GM18858 (cell line): Measurements from ENCODE around the gene RBBP8NL.

Experiments
- ATAC-seq: cut with Tn5 transposase; IDR thresholded peaks from one replicate; pipeline ENCODE4 v1.9.1; 2021; ENCODE audit not compliant: unreplicated experiment

The RBBP8NL gene

DNA sequence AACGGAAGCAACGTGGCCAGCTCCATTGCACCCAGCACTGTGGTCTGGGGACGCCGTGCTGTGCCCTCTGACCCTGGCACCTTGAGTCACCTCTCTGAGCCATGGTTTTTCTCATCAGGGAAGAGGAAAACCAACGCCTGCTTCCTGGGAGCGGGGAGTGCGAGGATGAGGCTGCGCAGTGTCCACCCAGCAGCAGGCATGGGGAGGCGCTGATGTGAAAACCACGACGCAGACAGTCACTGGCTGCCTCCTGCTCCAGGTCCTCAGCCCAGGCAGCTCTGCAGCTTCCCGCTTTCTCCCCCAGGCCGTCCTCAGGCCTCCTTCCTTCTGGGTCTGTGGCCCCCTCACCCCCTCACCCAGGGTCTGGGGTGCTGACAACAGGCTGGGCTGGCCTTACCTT lies 34.5 kb upstream of the RBBP8NL start:
- no peak for ATAC-seq

DNA sequence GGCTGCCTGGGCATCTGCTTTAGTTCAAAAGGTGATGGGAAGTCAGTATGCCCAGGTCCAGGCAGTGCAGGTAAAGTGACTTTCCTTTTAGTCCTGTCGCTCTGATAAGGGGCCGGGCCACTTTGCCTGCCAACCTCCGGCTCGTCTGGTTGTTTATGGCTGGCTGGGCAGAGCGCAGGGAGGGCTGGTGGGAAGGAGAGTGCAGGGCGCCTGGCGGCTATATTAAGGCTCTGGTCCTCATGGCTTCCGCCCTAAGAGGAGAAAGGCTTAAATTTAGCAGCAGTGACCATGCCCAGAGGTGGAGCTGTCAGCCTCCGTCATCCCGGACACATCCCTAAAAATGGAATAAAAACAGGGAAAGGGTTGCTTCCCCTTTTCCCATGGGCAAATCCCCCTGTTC lies 33.8 kb upstream of the RBBP8NL start:
- no peak for ATAC-seq

DNA sequence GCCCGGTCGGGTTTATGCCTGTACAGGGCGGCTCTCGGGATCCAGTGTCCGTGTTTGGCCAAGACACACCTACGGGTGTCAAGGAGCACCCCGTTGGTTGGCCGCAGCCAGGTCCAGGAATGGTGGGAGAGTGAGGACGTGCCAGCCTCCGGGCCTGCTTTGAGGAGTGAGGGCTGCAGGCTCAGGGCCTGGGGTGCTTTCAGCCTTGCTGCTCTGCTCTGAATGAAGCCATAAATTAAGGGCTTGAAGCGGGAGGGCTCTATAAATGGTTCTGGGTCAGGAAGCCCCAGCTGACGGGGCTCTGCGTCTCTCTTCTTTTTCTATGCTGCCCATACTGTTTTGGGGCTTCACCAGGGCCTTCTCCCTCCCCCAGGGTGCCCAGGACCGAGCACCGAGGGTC lies 33.3 kb upstream of the RBBP8NL start:
- ATAC-seq = no peak

DNA sequence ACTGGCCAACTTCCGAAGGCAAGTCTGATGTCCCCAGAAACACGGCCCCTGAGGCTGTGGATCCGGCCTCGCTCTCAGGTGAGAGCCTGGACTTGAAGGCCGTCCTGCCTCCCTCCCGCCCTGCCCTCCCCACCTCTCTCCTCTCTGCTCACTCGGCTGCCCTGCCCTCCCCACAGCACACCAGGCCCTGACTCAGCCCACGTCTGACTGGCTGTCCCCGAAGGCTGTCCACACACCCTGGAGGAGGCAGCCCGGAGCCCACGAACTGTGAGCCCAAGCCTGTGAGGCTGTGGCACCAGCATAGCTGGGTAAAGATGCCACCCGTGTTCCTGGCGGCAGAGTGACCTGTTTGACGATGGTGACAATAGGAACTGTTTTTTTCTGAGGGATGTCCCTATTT lies 32.1 kb upstream of the RBBP8NL start:
- no peak for ATAC-seq

DNA sequence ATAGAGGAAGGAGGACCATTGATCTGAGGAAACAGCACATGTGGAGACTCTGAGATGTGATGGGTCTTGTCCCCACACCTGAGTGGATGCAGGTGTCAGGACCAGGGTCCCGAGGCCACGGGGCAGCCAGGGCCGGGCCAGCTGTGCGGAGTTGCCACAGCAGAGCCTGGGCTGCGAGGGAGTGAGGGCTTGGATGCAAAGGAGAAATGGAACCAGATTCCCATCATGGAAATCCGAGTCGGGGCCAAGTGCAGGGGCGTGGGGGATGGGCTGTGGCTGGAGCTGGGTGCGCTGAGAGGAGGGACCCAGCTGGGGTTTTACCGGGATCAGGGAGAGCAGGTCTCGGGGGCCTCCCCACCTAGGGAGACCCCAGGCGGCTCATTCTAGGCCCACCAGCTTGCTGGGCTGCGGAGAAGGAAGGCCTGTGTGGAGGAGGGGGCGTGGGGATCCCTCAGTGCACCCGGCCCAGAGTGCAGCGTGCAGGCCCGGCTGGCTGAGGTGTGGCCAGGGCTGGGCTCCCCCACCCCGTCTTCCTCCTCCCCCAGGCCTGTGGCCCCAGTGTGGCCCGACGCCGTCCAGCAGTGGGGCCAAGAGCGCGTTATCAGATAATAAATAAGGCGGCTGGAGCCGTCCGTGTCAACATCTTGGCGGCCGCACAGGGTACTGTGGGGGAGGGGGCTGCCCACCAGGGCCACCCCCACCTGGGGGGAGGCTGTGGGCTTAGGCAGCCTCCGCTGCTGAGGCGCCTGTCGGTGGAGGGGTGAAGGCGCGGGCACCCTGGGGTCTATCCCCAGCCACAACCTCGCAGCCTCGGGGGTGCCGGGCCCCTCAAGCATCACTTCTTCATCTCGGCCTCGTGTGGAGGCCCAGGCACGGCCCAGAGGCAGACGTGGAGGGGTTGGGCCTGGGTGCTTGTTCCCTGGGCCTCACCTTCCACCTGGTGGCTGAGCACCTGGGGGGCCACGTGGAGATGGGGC lies 31.2 kb upstream of the RBBP8NL start:
- no peak for ATAC-seq

DNA sequence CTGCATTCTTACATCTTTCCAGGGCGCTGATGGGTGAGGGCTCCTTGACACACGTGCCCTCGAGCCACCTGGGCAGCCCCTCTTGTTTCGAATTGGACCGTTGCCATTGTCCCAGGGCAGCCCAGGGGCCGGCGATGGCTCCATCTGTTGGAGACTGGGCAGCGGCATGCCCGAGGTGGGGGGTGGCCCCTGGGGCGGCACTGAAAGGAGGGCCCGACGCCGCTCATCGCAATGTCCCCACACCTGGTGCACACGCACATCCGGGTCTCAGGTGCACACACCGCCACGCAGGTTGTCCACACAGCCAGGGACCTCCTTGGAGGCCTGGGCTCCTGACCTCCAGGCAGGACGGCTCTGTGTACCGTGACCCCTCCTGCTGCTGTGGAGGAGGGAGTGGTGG lies 30.5 kb upstream of the RBBP8NL start:
- ATAC-seq = no peak

DNA sequence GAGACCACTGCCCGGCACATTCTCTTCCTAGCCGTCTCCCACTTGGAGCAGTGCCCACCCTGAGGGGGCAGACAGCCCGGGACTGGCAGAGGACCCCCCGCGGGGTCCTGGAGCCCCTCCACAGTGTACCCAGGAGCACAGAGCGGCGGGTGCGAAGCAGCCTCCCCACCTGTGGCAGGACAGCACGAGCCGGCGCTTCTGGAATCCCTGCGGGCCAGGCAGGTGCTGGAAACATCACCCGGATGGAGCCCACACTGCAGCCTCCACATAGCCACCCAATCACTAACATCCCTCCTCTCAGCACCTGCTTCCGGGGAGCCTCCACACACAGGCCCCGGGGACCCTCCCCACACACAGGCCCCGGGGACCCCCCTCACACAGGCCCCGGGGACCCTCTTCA lies 29.8 kb upstream of the RBBP8NL start:
- no peak for ATAC-seq

DNA sequence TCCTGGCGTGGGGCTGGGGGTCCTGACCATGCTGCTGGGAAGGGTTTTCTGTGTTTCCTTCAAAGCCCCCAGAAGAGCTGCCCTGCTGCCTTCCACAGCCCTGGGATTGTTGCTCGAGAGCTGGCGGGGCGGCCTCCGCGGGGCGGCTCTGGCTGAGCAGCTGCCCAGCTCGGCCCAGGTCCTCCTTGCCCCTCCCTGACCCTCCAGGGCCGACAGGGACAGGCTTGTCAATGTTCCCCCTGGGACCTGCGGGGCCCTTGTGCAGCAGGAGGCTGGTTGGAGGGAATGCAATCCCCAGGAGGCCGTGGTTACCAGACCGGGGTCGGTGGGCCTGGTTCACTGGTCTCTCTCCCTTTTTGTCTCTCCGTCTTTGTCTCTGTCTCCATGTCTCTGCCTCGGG lies 28.6 kb upstream of the RBBP8NL start:
- no peak for ATAC-seq

DNA sequence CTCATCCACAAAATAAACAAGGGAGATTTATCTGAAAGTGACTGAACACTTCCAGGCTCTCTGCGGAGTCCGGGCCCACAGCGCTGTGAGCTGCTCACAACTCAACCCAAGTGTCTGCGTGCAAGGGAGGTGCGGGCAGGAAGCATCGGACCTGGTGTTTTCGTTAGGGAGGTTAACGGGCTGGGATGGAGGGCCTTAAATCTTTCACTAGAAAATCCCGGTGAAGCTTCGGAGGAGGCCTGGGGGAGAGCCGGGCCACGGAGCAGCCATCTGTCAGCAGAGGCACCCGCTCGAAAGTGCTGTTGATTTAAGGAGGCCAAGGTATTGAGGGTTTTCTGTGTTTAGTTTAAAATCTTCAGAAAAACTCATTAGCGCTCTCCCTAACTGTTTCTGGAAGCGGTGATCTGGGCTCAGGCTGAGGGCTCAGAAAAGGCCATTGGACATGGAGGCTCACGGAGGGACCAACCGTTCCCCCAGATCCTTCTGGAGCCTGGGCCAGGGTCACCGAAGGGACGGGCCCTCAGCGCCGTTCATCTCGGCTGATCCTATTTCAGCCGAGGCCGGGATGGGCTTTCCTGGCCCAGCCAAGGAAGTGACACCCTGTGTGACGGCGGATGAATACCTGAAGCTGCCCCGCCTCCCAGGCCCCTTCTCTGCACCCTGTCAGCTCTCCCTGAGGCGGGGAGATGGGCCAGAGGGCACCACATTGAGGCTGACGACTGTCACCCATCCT lies 27.7 kb upstream of the RBBP8NL start:
- no peak for ATAC-seq

DNA sequence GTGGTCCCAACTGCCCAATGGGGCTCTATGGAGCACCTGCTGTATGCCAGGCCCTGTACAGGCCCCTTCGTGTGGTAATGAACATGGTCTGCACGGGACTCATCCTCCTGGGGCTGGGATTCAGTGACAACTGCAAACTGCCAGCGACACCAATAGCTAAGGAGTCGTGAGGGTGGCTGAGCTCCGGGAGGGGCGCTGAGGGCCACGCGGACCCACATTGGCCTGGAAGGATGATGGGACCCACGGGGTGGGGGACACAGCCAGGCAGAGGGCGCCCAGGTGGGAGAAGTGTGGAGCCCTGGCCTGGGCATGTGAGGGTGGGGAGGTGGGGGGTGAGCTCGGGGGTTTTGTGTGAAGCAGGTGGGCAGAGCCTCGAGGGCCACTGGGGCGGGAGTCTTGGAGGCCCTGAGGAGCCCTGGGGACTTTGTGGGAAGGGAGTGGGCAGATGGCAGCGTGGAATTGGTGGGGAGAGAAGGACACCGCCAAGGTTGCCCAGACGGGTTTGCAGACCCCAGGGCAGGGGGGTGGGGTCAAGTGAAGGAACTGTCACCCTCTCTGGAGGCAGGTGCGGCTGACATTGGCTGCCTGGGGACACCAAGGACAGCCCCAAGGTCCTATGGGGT lies 26.0 kb upstream of the RBBP8NL start:
- ATAC-seq = no peak

DNA sequence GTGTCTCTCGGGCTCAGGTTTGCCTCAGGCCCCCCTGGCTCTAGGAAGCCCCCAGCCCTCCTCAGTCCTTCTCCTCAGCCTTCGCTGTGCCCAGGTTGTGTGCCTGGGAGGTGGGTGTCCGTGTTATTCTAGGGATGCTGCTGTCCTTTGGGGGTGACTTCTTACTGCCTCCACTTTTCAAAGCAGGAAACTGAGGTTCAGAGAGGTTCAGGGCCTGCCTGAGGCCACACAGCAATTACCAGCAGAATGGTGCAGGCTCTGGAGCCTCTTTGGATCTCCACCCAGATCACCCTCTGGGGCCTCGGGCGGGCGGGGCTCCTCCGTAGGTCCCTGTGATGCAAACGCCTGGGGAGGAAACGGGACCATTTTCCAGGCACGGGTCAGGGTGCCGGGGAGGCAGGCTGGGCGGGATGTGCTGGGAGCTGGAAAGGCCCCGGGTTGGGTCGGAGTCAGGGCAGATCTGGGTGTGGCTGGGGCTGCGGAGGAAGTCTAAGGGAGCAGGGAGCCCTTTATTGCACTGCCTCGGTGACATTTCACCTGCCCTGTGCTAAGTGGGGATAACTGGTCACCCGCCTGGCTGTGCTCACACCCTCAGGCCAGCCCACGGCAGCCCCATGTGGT lies 25.2 kb upstream of the RBBP8NL start:
- no peak for ATAC-seq

DNA sequence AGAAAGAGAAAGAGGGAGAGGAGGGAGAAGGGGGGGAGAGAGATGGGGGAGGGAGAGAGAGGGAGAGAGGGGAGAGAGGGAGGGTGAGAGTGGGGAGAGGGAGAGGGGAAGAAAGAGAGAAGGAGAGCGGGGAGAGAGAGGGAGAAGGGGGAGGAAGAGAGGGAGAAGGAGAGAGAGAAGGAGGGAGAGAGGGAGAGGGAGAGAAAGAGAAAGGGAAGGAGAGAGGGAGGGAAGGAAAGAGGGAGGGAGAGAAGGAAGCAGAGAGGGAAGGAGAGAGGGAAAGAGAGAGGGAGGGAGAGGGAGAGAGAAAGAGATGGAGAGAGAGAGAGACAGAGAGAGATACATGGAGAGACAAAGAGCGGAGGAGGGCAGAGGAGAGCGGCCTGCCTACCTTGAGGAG lies 24.6 kb upstream of the RBBP8NL start:
- no peak for ATAC-seq

DNA sequence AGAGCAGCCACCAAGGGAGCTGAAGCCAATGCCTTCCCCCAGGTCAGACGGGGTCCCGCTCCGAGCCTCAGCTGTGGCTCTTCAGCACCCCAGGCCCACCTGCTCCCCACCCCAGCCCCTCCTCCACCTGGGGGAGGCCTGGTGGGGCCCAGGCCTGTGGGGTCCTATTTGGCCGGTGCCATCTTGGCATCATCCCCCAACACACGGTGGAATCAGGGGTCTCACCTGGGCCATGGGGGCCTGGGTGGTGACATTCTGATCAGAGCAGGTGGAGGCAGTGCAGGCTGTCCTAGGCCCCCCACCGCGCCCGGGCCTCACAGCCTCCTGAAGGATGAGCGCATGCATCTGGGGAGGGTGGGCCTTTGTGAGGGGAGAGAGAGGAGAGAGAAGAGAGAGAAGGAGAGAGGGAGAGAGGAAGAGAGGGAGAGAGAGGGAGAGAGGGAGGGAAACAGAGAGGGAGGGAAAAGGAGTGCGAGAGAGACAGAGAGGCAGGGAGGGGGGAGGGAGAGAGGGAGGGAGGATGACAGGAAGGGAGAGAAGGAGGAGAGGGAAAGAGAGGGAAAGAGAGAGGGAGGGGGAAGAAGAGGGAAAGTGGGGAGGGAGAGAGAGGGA lies 23.9 kb upstream of the RBBP8NL start:
- no peak for ATAC-seq

DNA sequence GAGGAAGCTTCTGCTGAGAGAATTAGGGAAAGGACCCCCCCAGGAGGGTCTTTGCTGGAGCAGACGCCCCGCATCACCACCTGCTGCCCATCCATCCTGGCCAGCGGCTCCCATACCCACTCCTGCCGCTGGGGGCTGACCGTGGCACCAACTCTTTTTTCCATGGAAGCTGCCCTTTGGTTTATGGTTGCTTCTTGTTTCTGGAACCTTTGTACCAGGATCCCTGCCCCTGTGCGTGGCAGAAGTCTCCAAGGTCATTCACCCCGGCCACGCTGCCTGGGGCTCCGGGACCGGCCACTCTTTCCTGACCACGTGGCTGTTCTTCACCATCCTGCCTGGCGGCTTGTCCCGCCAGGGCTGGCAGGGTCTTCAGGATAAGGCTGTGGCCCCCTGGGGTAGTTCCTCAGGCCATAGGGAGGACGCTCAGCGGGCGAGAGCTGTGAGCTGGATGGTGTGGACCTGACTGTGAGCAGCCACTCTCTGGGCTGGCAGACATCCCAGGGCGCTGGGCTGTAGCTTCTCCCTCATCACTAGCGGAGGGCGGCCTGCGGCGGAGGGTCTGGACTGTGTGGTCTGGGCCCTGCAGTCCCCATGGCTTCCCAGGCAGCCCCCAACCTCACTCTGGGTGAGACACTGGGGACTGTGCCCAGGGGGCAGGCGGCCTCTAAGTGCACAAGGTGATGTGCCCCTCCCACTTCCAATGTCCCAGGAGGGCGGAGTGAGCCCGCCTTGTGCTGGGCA lies 22.8 kb upstream of the RBBP8NL start:
- ATAC-seq = no peak

DNA sequence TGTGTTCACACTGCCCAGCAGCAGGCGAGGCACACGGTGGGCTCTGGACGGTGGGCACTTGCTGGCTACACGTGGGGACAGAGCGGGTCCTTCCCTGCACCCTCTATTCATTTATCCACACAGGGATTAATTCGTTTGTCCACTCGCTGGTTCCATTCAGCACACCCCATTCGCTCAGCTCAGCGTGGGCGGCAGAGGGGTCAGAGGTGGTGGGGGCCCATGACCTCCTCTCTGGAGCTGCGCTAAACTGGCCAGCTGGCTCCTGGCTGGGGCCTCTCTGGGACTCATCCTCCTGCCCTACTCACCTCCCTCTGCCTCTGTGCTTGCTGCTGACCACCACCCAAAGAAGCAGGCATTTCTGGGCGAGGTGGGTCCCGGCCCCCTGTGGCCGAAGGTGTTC lies 21.4 kb upstream of the RBBP8NL start:
- ATAC-seq = no peak

DNA sequence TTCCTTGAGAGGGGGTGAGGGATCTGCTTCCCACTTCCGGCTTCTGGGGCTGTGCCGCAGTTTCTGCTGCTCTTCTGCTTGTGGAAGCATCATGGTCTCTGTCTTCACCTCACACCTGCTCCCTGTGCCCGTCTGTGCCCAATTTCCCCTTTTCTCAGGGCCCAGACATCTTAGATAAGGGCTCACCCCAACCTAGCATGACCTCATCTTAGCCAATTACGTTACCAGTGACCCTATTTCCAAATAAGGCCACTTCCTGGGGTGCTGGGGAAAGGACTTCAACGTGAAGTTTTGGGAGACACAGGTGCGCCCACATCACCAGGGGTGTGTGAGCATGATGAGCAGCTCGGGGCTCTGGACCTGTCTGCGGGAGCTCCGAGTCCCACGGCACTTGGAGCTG lies 20.7 kb upstream of the RBBP8NL start:
- ATAC-seq = no peak

DNA sequence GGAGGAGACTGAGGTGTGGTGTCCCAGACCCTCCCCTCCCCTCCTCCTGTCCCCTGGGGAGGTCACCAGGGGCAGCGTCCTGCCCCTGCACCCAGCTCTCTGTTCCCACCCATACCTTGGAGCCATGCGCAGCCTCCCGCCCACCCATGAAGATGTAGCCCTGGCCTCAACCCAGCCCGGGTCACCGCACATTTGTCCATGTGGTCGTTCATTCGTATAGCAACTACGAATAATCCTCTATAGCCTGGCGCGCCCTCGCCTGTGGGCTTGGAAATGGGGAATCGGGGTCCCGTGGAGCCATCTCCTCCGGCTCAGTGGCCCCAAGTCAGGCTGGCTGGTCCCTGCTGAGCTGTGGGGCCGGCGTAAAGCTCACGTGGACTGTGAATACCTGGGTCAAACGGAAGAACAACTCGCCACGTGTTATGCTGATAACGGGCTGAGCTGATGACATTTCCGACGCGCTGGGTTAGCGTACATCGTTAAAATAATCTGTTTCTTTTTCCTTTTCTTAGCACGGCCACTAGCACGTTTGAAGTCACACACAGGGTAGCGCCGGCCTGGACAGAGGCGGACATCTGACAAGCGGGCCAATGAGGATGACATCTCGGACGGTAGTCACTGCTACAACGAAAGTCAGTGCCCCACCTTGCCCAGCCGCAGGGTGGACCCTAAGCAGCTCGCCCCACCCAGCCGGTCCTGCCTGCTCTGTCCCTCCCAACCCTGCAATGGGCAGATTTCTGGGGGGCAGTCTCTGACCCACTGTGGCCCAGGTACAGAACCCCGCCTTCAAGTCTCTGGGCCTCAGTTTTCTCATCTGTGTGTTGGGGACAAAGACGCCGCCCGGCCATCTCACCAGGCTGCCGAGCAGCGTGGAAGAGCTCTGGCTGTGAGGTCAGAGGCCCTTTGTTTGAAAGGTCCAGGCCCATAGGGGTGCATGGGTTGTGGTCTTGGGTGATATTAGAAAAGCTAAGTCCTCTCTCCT lies 19.8 kb upstream of the RBBP8NL start:
- no peak for ATAC-seq

DNA sequence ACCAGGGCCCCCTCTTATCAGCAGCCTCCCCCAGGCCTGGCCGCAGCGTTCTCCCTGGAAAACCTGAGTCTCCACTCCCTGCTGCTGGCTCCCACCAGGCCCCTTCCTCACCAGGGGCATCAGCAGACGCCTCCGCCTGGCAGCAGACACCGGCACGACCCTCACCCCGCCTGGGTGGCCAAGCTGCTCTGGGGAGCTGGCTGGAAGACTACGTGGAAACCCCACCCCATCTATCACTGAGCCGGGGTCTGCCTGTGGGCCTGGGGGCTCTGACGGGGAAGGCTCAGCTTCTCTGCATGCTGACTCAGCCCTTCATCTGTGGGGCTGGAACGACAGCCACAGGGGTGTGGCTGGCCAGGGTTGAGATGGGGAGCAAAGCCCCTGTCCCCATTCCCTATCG lies 19.1 kb upstream of the RBBP8NL start:
- ATAC-seq = no peak
